Measurements from ENCODE around the gene CRTC2. TPM values are rescaled to one million over a fixed set of nuclear protein-coding genes. Genes with fewer than 3 reads are reported as not detected.

Gene CRTC2
- total and polyA plus RNA-seq, 2 of the 4 experiments (the other 2 are of a cell fraction), result 2.7 to 20.1 TPM

- POLR2A ChIA-PET (ENCODE audit: unreplicated experiment), result no interaction called here
- in situ Hi-C loops (cut with MboI; ENCODE audit: low sequenced_read_pairs), result loop anchor here (25.0 kb wide), 1 partner anchor 417 kb away; the partner anchor contains the start of genes S100A3, S100A4, S100A5 and S100A6
- CTCF ChIA-PET, result no interaction called here
Observed at GRCh38 chr1:153953859-153954365, 4.5 kb downstream of the CRTC2 start.

More at GRCh38 chr1:153953859-153954365, 4.5 kb downstream of the CRTC2 start:
- no peak overlapping the region for H2AK9ac ChIP-seq (replicated peaks; ENCODE audit: low read depth, low read length, poor library complexity)
- WGBS, 2 experiments (ENCODE audit: extremely low coverage in 2 of 2, insufficient read length in 1 of 2), result no CpG with 5 or more reads among the region's 4 CpGs
- dilution Hi-C loops (cut with HindIII; ENCODE audit: low sequenced_read_pairs, unreplicated experiment) (no loop called here), intact Hi-C loops (cut with micrococcal nuclease) (no loop called here)
- BruUV-seq (replicated peaks), result no TSS peak
- H2BK15ac ChIP-seq (ENCODE audit: low read depth, low read length), result no peak overlapping the region
- no peak overlapping the region for H2BK20ac ChIP-seq (ENCODE audit: low read depth, low read length)
- no peak overlapping the region for H4K91ac ChIP-seq (ENCODE audit: insufficient read depth, low read depth, low read length)
- no peak overlapping the region for H4K5ac ChIP-seq (ENCODE audit: low read depth, low read length)
- peaks cover 24 to 59% of the 10 kb centered on the region in 2 experiments for H3K79me1 ChIP-seq (ENCODE audit: low read depth in 1 of 2, low read length in 2 of 2)
- H3K36me3 ChIP-seq (ENCODE audit: control insufficient read depth, insufficient read depth, low read length), result peaks cover 38% of the 10 kb centered on the region
- no peak overlapping the region for H3K27ac ChIP-seq (ENCODE audit: insufficient read depth, low read length)
- no peak overlapping the region for H3K9ac ChIP-seq (ENCODE audit: low read depth, low read length)
- H3K18ac ChIP-seq (ENCODE audit: low read depth, low read length), result no peak overlapping the region
- H4K8ac ChIP-seq (ENCODE audit: low read depth in 2 of 2, low read length in 2 of 2), result no peak overlapping the region
- TF ChIP-seq MAZ (IDR thresholded peaks at IDR 0.05; ENCODE audit: borderline replicate concordance, low read depth, low read length), result no peak
- TF ChIP-seq CTCF (conservative IDR thresholded peaks at IDR 0.05; ENCODE audit: low read depth, low read length), result no peak
- TF ChIP-seq RAD21 (IDR thresholded peaks at IDR 0.05; ENCODE audit: low read length), result no peak
- TF ChIP-seq BHLHE40 (IDR thresholded peaks at IDR 0.05; ENCODE audit: low read depth, low read length), result no peak
- no peak for TF ChIP-seq CEBPB (IDR thresholded peaks at IDR 0.05; ENCODE audit: low read depth, low read length)
- no peak for TF ChIP-seq SMC3 (IDR thresholded peaks at IDR 0.05; ENCODE audit: low read depth, low read length)
- no peak for TF ChIP-seq CHD1 (IDR thresholded peaks at IDR 0.05; ENCODE audit: low read depth, low read length)
- no peak for TF ChIP-seq RFX5 (IDR thresholded peaks at IDR 0.05; ENCODE audit: low read depth, low read length)
- no peak for TF ChIP-seq MXI1 (IDR thresholded peaks at IDR 0.05; ENCODE audit: borderline replicate concordance, low read depth, low read length)
- TF ChIP-seq NFE2L2 (IDR thresholded peaks at IDR 0.05; ENCODE audit: low read depth, low read length), result no peak
- TF ChIP-seq ELK1 (IDR thresholded peaks at IDR 0.05; ENCODE audit: borderline replicate concordance, low read depth, low read length), result no peak
- no peak for TF ChIP-seq FOS (IDR thresholded peaks at IDR 0.05; ENCODE audit: low read depth, low read length)
- no peak for TF ChIP-seq POLR2A (IDR thresholded peaks at IDR 0.05; ENCODE audit: low read depth, low read length)
- TF ChIP-seq MAFK (IDR thresholded peaks at IDR 0.05; ENCODE audit: low read depth, low read length), result no peak
- TF ChIP-seq USF2 (IDR thresholded peaks at IDR 0.05; ENCODE audit: low read depth, low read length), result no peak
- no peak for TF ChIP-seq RCOR1 (IDR thresholded peaks at IDR 0.05; ENCODE audit: insufficient replicate concordance, low read length)
- H3K4me1 ChIP-seq (ENCODE audit: control insufficient read depth, insufficient read depth, low read length), result peaks cover 11% of the 10 kb centered on the region; the same call in 1 of the 2 replicates
- no peak overlapping the region for H3K23ac ChIP-seq (ENCODE audit: low read depth, low read length)
- no peaks in the 10 kb centered on the region for H3K9me3 ChIP-seq (ENCODE audit: control insufficient read depth, insufficient read depth, low read length)
- no peak overlapping the region for H3K4me3 ChIP-seq (ENCODE audit: insufficient read depth, low read depth, low read length)
- peaks cover 41% of the 10 kb centered on the region for H4K20me1 ChIP-seq (ENCODE audit: insufficient read depth, low read length)
- H2BK120ac ChIP-seq (ENCODE audit: low read depth, low read length), result no peak overlapping the region
- H2AFZ ChIP-seq (replicated peaks; ENCODE audit: low read length, poor library complexity), result no peak overlapping the region
- no peak overlapping the region for H3K14ac ChIP-seq (replicated peaks; ENCODE audit: low read depth, low read length)
- no peak overlapping the region for H3K56ac ChIP-seq (ENCODE audit: extremely low read depth, insufficient read depth, low read length)
- H3K9me1 ChIP-seq (ENCODE audit: insufficient read depth, low read length), result peaks cover 14% of the 10 kb centered on the region; the same call in 1 of the 2 replicates
- ATAC-seq (ENCODE audit: low read depth), result no peak
- H3K4me2 ChIP-seq (ENCODE audit: low read depth, low read length), result no peak overlapping the region
- H2AK5ac ChIP-seq (ENCODE audit: low read depth, low read length), result no peak overlapping the region
- H3K4ac ChIP-seq (ENCODE audit: low read depth, low read length), result no peak overlapping the region
- DNase-seq, result no peak
- H3K27me3 ChIP-seq (ENCODE audit: control insufficient read depth, insufficient read depth, low read length), result no peaks in the 10 kb centered on the region
- H2BK5ac ChIP-seq (ENCODE audit: low read depth, low read length, poor library complexity, severe bottlenecking), result no peak overlapping the region

Data from IMR-90 (cell line).